H9 (cell line): ENCODE results near the gene ANKRD13A. TPM values are rescaled to one million over a fixed set of nuclear protein-coding genes. Genes with fewer than 3 reads are reported as not detected.

Experiments used
- DNase-seq: peaks from one replicate; pipeline ENCODE4 v3.0.0-alpha.2; 2017
- H2AFZ ChIP-seq: one replicate; pipeline ENCODE4 v1.6.1; 2013; ENCODE audit warnings: mild to moderate bottlenecking, low read length, control low read depth, moderate library complexity
- H2AK5ac ChIP-seq: 2 replicates; pipeline ENCODE4 v1.6.1; 2013; ENCODE audit warnings: low read length, control low read depth, mixed read lengths; ENCODE audit not compliant: insufficient read length
- H2BK120ac ChIP-seq: one replicate; pipeline ENCODE4 v1.6.1; 2013; ENCODE audit warnings: low read depth, mild to moderate bottlenecking, low read length, control low read depth, inconsistent platforms; ENCODE audit not compliant: poor library complexity, severe bottlenecking
- H2BK12ac ChIP-seq: 2 replicates; pipeline ENCODE4 v1.6.1; 2013; ENCODE audit warnings: low read length, control low read depth, mixed read lengths, low read depth; ENCODE audit not compliant: insufficient read length
- H2BK15ac ChIP-seq: 2 replicates; pipeline ENCODE4 v1.6.1; 2013; ENCODE audit warnings: low read depth, low read length, control low read depth
- H2BK20ac ChIP-seq: one replicate; pipeline ENCODE4 v1.6.1; 2013; ENCODE audit warnings: low read depth, mild to moderate bottlenecking, low read length, control low read depth, inconsistent platforms; ENCODE audit not compliant: poor library complexity, severe bottlenecking
- H2BK5ac ChIP-seq: 2 replicates; pipeline ENCODE4 v1.6.1; 2013; ENCODE audit warnings: low read length, control low read depth, mixed read lengths; ENCODE audit not compliant: insufficient read length
- H3K14ac ChIP-seq: 2 replicates; pipeline ENCODE4 v1.6.1; 2013; ENCODE audit warnings: low read length, control low read depth; ENCODE audit not compliant: insufficient read depth
- H3K18ac ChIP-seq: 2 replicates; pipeline ENCODE4 v1.6.1; 2013; ENCODE audit warnings: low read depth, mild to moderate bottlenecking, mixed read lengths, low read length, control low read depth; ENCODE audit not compliant: insufficient read length
- H3K23ac ChIP-seq: 2 replicates; pipeline ENCODE4 v1.6.1; 2013; ENCODE audit warnings: low read length, control low read depth, mixed read lengths, low read depth; ENCODE audit not compliant: insufficient read length
- H3K23me2 ChIP-seq: 2 replicates; pipeline ENCODE4 v1.6.1; 2013; ENCODE audit warnings: low read depth, mild to moderate bottlenecking, mixed read lengths, low read length, control low read depth; ENCODE audit not compliant: insufficient read length, poor library complexity, severe bottlenecking
- H3K27ac ChIP-seq: 2 replicates; pipeline ENCODE4 v1.5.1; 2013; ENCODE audit warnings: low read length, control low read depth, mixed read lengths, low read depth; ENCODE audit not compliant: insufficient read length
- H3K27me3 ChIP-seq: 2 replicates; pipeline ENCODE4 v1.6.1; 2013; ENCODE audit warnings: low read length, control low read depth, inconsistent platforms; ENCODE audit not compliant: insufficient read depth
- H3K4ac ChIP-seq: 2 replicates; pipeline ENCODE4 v1.6.1; 2013; ENCODE audit warnings: low read depth, mild to moderate bottlenecking, control low read depth, inconsistent platforms, low read length, moderate library complexity
- H3K4me1 ChIP-seq: 2 replicates; pipeline ENCODE4 v1.6.1; 2013; ENCODE audit warnings: low read length, control low read depth, inconsistent platforms; ENCODE audit not compliant: insufficient read depth
- H3K4me2 ChIP-seq: 2 replicates; pipeline ENCODE4 v1.6.1; 2013; ENCODE audit warnings: low read length, control low read depth, mixed read lengths; ENCODE audit not compliant: insufficient read length, insufficient read depth
- H3K56ac ChIP-seq: 2 replicates; pipeline ENCODE4 v1.6.1; 2013; ENCODE audit warnings: low read depth, mild to moderate bottlenecking, mixed read lengths, low read length, control low read depth; ENCODE audit not compliant: insufficient read length
- H3K79me1 ChIP-seq: 2 replicates; pipeline ENCODE4 v1.6.1; 2013; ENCODE audit warnings: low read depth, mild to moderate bottlenecking, moderate library complexity, low read length, control low read depth, inconsistent platforms; ENCODE audit not compliant: insufficient read depth, poor library complexity, severe bottlenecking
- H3K79me2 ChIP-seq: 2 replicates; pipeline ENCODE4 v1.6.1; 2013; ENCODE audit warnings: low read length, control low read depth, inconsistent platforms; ENCODE audit not compliant: insufficient read depth
- H3K9ac ChIP-seq: 2 replicates; pipeline ENCODE4 v1.6.1; 2013; ENCODE audit warnings: low read length, control low read depth, mixed read lengths; ENCODE audit not compliant: insufficient read length; ENCODE audit errors: extremely low read depth
- H3K9me3 ChIP-seq: one replicate; pipeline ENCODE4 v1.6.1; 2013; ENCODE audit warnings: low read depth, low read length, inconsistent platforms; ENCODE audit not compliant: control insufficient read depth
- H3T11ph ChIP-seq: one replicate; pipeline ENCODE4 v1.6.1; 2013; ENCODE audit warnings: mild to moderate bottlenecking, low read length, control low read depth, inconsistent platforms
- H4K20me1 ChIP-seq: one replicate; pipeline ENCODE4 v1.6.1; 2013; ENCODE audit not compliant: control insufficient read depth, insufficient read length, insufficient read depth
- H4K5ac ChIP-seq: 2 replicates; pipeline ENCODE4 v1.6.1; 2013; ENCODE audit warnings: low read depth, mild to moderate bottlenecking, mixed read lengths, low read length, control low read depth; ENCODE audit not compliant: insufficient read length
- H4K8ac ChIP-seq: replicated peaks from 2 replicates; pipeline ENCODE4 v1.6.1; 2013; ENCODE audit warnings: low read length, control low read depth, mixed read lengths, low read depth; ENCODE audit not compliant: insufficient read length
- H4K91ac ChIP-seq: 2 replicates; pipeline ENCODE4 v1.6.1; 2013; ENCODE audit warnings: low read depth, mild to moderate bottlenecking, moderate library complexity, mixed read lengths, low read length, control low read depth; ENCODE audit not compliant: insufficient read length
- H3K27ac Mint-ChIP-seq, 3 experiments: 2 replicates in 2 of 3; 3 replicates in 1 of 3; pipeline ENCODE4 v1.8.0; 2020 to 2021; ENCODE audit warnings: mixed read lengths in 3 of 3, mild to moderate bottlenecking in 1 of 3, moderate library complexity in 1 of 3
- H3K27me3 Mint-ChIP-seq: 2 replicates; pipeline ENCODE4 v1.8.0; 2021; ENCODE audit warnings: low read depth, mild to moderate bottlenecking, moderate library complexity, mixed read lengths
- H3K36me3 Mint-ChIP-seq, 3 experiments: 2 replicates in 2 of 3; 3 replicates in 1 of 3; pipeline ENCODE4 v1.8.0; 2020 to 2021; ENCODE audit warnings: low read depth in 3 of 3, mixed read lengths in 3 of 3; ENCODE audit not compliant: insufficient read depth in 1 of 3
- H3K4me1 Mint-ChIP-seq, 2 experiments: 2 replicates each; pipeline ENCODE4 v1.8.0; 2020; ENCODE audit warnings: mixed read lengths in 2 of 2
- H3K4me3 Mint-ChIP-seq, 2 experiments: 2 replicates in 1 of 2; 3 replicates in 1 of 2; pipeline ENCODE4 v1.8.0; 2020 to 2021; ENCODE audit warnings: mild to moderate bottlenecking in 2 of 2, mixed read lengths in 2 of 2, moderate library complexity in 1 of 2
- H3K9me3 Mint-ChIP-seq, 2 experiments: 2 replicates in 1 of 2; 3 replicates in 1 of 2; pipeline ENCODE4 v1.8.0; 2020; ENCODE audit warnings: mild to moderate bottlenecking in 2 of 2, mixed read lengths in 2 of 2, moderate library complexity in 1 of 2
- CTCF ChIP-seq: fragments of 200-600 bp; sonication (generic); conservative IDR thresholded peaks from 3 replicates; pipeline ENCODE4 v1.8.0; 2021; ENCODE audit warnings: antibody characterized with exemption, mild to moderate bottlenecking
- WGBS: extraction: QIAGEN DNeasy Blood & Tissue Kit; methylation state at CpG from one replicate; pipeline ENCODE4 v1.1.7; 2013; ENCODE audit warnings: missing lambda C conversion rate, low lambda C conversion rate, mixed read lengths; ENCODE audit not compliant: insufficient read length; ENCODE audit errors: extremely low coverage; 5-methylcytosine and 5-hydroxymethylcytosine counted together
- total RNA-seq: library from RNA; stranded (reverse); gene quantifications from 2 replicates; pipeline ENCODE4 v1.2.1, GENCODE V29; 2021

The ANKRD13A gene
- total RNA-seq, 1 experiment from 2014 or later = 18.0 TPM

GRCh38 chr12:109951136-109951535 is 48.1 kb upstream of the ANKRD13A start:
- Mint-ChIP-seq H3K36me3 (peaks cover 9 to 54% (median 37%) of the 10 kb centered on the region in 3 experiments; a peak in 6 of 7 replicates), H3K9me3 (no peaks in the 10 kb centered on the region), H3K27me3 (no peaks in the 10 kb centered on the region), H3K4me1 (peaks cover 25 to 30% of the 10 kb centered on the region in 2 experiments), H3K27ac (no peak overlapping the region), H3K4me3 (no peak overlapping the region)
- DNase-seq = no peak
- no peak overlapping the region for H3K4ac ChIP-seq
- H3K4me1 ChIP-seq = peaks cover 7% of the 10 kb centered on the region; the same call in 1 of the 2 replicates
- WGBS = no CpG with 5 or more reads among the region's 5 CpGs
- no peak overlapping the region for H4K8ac ChIP-seq
- no peak overlapping the region for H2BK15ac ChIP-seq
- no peak overlapping the region for H3K56ac ChIP-seq
- no peak overlapping the region for H3K18ac ChIP-seq
- no peak overlapping the region for H2AFZ ChIP-seq
- H2BK12ac ChIP-seq = no peak overlapping the region
- no peak overlapping the region for H3K9ac ChIP-seq
- TF ChIP-seq CTCF = no peak
- no peak overlapping the region for H4K91ac ChIP-seq
- no peak overlapping the region for H3K23ac ChIP-seq
- H2BK120ac ChIP-seq = no peak overlapping the region
- no peak overlapping the region for H2BK5ac ChIP-seq
- no peak overlapping the region for H2AK5ac ChIP-seq
- no peaks in the 10 kb centered on the region for H3K79me1 ChIP-seq
- no peaks in the 10 kb centered on the region for H3K9me3 ChIP-seq
- H3K14ac ChIP-seq = no peak overlapping the region
- H3K79me2 ChIP-seq = no peaks in the 10 kb centered on the region
- no peak overlapping the region for H3K27ac ChIP-seq
- H3T11ph ChIP-seq = no peak overlapping the region
- H3K27me3 ChIP-seq = no peaks in the 10 kb centered on the region
- H4K5ac ChIP-seq = no peak overlapping the region
- no peak overlapping the region for H3K4me2 ChIP-seq
- H2BK20ac ChIP-seq = no peak overlapping the region
- H3K23me2 ChIP-seq = peaks cover 3% of the 10 kb centered on the region
- H4K20me1 ChIP-seq = peaks cover 4% of the 10 kb centered on the region
